Stimulated activated CD4-positive, alpha-beta T cell treated with anti-CD3 and anti-CD28 coated beads, Interleukin-1b, Interleukin-23, amount 100 ng/mL, for 24 hours (primary cell): ENCODE measurements around the gene COA8.

Experiments used
- DNase-seq, 4 experiments: peaks; one replicate each; pipeline ENCODE4 v3.0.0-alpha.2; 2020; ENCODE audit warnings: low read depth in 4 of 4, low spot score in 1 of 4

Gene COA8

DNA sequence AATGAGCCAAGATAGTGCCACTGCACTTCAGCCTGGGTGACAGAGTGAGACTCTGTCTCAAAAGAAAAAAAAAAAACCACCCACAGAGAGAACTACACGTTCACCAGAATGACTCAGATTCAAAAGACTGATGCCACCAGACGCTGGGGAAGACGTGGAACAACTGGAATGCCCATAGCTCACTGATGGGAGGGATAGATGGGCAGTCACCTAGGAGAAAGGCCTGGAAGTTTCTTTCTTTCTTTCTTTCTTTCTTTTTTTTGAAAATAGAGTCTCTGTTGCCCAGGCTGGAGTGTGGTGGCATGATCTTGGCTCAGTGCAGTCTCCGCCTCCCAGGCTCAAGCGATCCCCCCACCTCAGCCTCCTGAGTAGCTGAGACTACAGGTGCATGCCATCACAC lies 56.3 kb downstream of the COA8 start:
- no peak for DNase-seq

GRCh38 chr14:103621860-103622259 lies 59.1 kb downstream of the COA8 start:
- DNase-seq = no peak

DNA sequence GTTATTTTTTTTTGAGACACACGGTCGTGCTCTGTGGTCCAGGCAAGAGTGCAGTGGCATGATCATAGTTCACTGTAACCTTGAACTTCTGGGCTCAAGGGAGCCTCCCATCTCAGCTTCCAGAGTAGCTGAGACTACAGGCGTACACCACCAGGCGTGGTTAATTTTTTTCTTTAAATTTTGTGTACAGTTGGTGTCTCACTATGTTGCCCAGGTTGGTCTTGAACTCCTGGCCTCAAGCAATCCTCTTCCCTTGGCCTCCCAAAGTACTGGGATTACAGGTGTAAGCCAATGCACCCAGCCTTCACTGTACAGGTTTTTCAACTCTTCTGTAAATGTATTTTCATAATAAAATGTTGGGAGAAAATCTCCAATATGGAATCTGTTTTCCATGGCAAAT lies 60.5 kb downstream of the COA8 start:
- DNase-seq = no peak

GRCh38 chr14:103623883-103624482 lies 61.2 kb downstream of the COA8 start:
- no peak for DNase-seq

DNA sequence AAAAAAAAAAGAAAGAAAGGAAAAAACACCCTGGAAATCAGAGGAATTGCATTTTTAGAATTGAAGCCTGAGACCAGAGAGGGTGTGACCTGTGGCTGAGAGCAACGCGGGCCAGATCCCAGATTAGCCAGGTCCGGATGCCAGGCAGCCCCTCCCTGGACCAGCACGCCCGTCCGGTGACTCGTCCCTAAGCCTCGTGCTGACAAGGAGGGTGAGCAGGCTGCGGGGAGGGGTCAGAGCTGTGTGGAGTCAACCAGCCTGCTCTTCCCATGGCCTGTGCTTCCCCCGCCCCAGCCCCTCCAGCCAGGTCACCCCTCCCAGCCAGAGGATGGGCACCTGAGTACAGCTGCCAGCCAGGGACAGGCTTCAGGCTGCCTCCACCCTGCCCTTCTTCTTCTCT lies 62.1 kb downstream of the COA8 start:
- no peak for DNase-seq

DNA sequence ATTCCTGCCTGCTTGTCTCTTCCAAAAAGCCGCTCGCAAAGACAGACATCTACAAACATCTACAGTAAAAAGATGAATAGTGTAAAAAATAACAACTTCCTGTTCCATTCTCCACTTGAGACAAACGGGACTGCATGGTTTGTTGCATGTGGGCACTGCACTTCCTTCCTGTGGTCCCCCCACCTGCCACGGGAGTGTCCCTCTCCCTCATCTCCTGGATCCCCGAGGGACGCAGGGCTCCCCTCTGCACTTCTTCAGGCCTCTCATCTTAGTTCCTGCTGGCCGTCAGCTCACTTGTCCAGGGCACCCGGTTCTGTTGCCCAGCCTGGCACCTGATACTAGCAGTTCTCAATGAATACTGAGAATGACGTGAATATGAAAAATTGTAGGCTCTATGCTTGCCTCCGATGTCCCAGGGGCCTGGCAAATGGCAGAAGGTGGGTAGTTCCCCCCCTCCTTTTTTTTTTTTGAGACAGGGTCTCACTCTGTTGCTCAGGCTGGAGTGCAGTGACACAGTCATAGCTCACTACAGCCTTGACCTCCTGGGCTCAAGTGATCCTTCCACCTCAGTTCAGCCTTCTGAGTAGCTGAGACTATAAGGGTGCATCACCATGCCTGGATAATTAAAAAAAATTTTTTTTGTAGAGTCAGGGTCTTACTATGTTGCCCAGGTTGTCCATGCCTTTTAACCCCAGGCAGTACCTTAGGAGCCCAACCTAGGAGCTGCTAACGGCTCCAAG lies 62.8 kb downstream of the COA8 start:
- DNase-seq = no peak

- DNase-seq = no peak
Measured at GRCh38 chr14:103626146-103626850, 63.5 kb downstream of the COA8 start.

- DNase-seq = no peak
Measured at GRCh38 chr14:103627073-103628025, 64.6 kb downstream of the COA8 start.

DNA sequence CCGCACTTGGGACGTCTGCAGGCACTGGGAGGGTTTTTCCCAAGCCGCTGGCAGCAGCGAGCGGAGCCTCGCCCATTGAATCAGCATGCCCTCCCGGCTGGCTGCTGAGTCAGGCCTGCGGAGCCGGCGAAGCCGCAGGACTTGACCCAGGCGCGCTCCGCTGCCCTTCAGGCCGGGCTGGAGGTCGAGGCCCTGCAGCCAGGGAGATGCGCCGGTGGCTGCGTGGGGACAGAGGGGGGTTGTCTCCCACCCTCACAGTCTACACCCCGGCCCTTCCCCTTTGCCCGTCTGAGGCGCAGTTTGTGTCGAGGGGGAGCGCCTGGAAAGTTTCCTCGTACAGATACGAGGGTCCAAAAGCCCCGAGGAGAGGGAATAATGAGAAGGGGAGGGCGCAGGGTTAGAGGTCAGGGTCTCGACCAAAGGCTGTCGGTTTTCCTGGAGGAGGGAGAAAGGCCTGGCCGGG lies 65.5 kb downstream of the COA8 start:
- no peak for DNase-seq

- peak; percentile 76 to 87 (median 77) for DNase-seq
Measured at GRCh38 chr14:103628684-103629502, 66.1 kb downstream of the COA8 start, which contains the start of gene KLC1. Gene KLC1, plus strand, starts transcription at chr14:103629211. Its CDS starts 25,354 bp downstream, at chr14:103654565.

DNA sequence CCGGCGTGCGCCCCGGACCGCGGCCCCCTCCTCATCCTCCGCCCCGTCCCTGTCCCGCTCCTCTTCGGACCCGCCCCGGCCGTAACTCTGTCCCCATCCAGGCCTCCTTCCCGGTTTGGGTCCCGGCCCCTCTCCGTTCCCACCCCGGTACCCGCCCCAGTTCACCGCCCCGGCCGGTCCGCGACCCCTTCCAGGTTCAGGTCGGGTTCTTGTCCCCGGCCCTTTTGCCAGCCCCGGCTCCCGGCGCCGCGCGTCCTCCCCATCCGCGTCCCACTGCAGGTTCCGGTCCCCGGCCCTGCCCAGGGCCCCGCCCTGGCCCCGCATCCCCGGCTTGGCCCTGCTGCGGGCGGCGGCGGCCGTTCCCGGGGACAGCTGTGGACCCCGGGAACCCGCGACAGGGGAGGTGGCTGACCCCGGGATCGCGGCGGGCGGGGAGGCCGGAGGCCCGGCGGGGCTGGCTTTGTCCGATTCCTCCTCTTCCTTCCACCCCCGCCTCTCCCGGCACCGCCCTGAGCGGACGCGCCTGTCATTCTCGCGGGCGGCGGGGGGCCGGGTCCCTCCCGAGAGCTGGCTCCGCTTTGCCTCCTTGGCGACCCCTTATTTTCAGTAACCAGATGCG lies 66.9 kb downstream of the COA8 start:
- DNase-seq = no peak

- no peak for DNase-seq
Measured at GRCh38 chr14:103630364-103631108, 67.8 kb downstream of the COA8 start.

DNA sequence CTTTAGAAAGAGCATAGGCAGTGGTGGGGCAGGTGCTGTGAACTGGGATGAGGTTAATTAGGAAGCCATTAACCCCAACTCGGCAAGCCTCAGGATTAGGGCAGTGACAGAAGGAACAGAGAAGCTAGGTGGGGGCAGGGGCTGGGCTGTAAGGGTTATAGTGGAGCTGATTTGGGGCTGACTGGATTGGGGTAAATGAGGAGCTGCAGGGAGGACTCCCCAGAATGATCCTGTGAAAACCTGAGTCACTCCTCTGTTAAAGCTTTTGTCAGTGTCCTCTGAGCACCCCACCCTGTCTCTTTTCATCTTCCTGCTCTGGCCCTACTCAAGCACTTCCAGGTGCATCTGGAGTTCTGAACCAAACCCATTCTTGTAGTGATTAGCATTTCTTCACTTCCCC lies 70.6 kb downstream of the COA8 start:
- DNase-seq = no peak

DNA sequence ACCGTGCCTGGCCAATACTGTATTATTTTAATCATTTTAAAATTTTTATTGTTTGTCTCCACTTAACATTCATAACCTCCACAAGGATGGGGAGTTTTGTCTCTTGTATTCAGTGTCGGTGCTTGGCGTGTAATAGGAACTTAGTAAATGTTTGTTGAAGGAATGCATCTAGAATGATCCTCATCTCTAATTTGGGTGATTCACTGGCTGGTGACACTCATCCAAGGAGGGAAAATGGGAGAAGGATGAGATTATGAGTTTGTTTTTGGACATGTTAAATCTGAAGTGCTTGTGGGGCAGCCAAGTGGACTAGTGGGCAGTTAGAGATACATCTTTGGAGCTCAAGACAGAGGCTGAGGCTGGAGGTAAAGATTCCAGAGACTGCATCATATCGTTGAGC lies 71.4 kb downstream of the COA8 start:
- no peak for DNase-seq

DNA sequence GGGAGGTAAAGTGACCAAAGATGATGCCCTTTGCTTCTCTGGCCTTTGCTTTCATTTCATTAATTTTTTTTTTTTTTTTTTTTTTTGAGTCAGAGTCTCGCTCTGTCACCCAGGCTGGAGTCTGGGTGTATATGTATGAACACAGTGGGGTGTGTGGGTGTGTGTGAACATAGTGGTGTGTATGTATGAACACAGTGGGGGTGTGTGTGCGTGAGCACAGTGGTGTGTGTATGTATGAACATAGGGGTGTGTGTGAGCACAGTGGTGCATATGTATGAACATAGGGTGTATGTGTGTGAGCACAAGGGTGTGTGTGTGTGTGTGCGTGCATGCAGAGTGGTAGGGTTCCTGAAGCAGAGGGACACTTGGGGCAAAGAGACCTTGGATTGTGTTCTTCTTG lies 75.8 kb downstream of the COA8 start:
- no peak for DNase-seq
